ENCODE measurements around the gene DET1. TPM values are rescaled to one million over a fixed set of nuclear protein-coding genes. Genes with fewer than 3 reads are reported as not detected.
"Not testable (repeated sequence)": the region's sequence is repeated elsewhere in the genome, so short reads cannot be mapped to it uniquely, and the experiment has no call there.

Gene DET1
- total RNA-seq, 1 experiment from 2014 or later = 9.6 TPM

- peak; percentile 28 for DNase-seq (ENCODE audit: low read depth, low spot score)
- in situ Hi-C loops (cut with HindIII; ENCODE audit: low pct_unique_long_range_greater_than_20kb, low sequenced_read_pairs) = no loop called here
These were observed 67.3 kb downstream of the DET1 start for GRCh38 chr15:88479169-88479568.

GRCh38 chr15:88477904-88478303 lies 68.6 kb downstream of the DET1 start:
- in situ Hi-C loops (cut with HindIII; ENCODE audit: low pct_unique_long_range_greater_than_20kb, low sequenced_read_pairs) = no loop called here
- no peak for DNase-seq (ENCODE audit: low read depth, low spot score)

GRCh38 chr15:88477126-88477525 lies 69.4 kb downstream of the DET1 start:
- in situ Hi-C loops (cut with HindIII; ENCODE audit: low pct_unique_long_range_greater_than_20kb, low sequenced_read_pairs) = no loop called here
- no peak for DNase-seq (ENCODE audit: low read depth, low spot score)

- DNase-seq (ENCODE audit: low read depth, low spot score) = peak; percentile 61
- in situ Hi-C loops (cut with HindIII; ENCODE audit: low pct_unique_long_range_greater_than_20kb, low sequenced_read_pairs) = no loop called here
These were observed 69.8 kb downstream of the DET1 start for GRCh38 chr15:88476635-88477060.

GRCh38 chr15:88473661-88474293 lies 72.7 kb downstream of the DET1 start:
- not testable (repeated sequence) for DNase-seq (ENCODE audit: low read depth, low spot score)
- in situ Hi-C loops (cut with HindIII; ENCODE audit: low pct_unique_long_range_greater_than_20kb, low sequenced_read_pairs) = loop anchor here (25.0 kb wide), 1 partner anchor 139 kb away; the partner anchor contains the start of gene AEN

GRCh38 chr15:88472225-88472624 lies 74.3 kb downstream of the DET1 start:
- in situ Hi-C loops (cut with HindIII; ENCODE audit: low pct_unique_long_range_greater_than_20kb, low sequenced_read_pairs) = loop anchor here (25.0 kb wide), 1 partner anchor 140 kb away; the partner anchor contains the start of gene AEN
- DNase-seq (ENCODE audit: low read depth, low spot score) = no peak

GRCh38 chr15:88470625-88471372 lies 75.7 kb downstream of the DET1 start:
- no peak for DNase-seq (ENCODE audit: low read depth, low spot score)
- in situ Hi-C loops (cut with HindIII; ENCODE audit: low pct_unique_long_range_greater_than_20kb, low sequenced_read_pairs) = loop anchor here (25.0 kb wide), 1 partner anchor 142 kb away; the partner anchor contains the start of gene AEN

GRCh38 chr15:88469321-88469720 lies 77.2 kb downstream of the DET1 start:
- no peak for DNase-seq (ENCODE audit: low read depth, low spot score)
- in situ Hi-C loops (cut with HindIII; ENCODE audit: low pct_unique_long_range_greater_than_20kb, low sequenced_read_pairs) = loop anchor here (25.0 kb wide), 1 partner anchor 143 kb away; the partner anchor contains the start of gene AEN

- in situ Hi-C loops (cut with HindIII; ENCODE audit: low pct_unique_long_range_greater_than_20kb, low sequenced_read_pairs) = loop anchor here (25.0 kb wide), 1 partner anchor 144 kb away; the partner anchor contains the start of gene AEN
- not testable (repeated sequence) for DNase-seq (ENCODE audit: low read depth, low spot score)
These were observed 77.8 kb downstream of the DET1 start for GRCh38 chr15:88468721-88469120.

GRCh38 chr15:88467935-88468528 lies 78.4 kb downstream of the DET1 start:
- peak; percentile 23 for DNase-seq (ENCODE audit: low read depth, low spot score)
- in situ Hi-C loops (cut with HindIII; ENCODE audit: low pct_unique_long_range_greater_than_20kb, low sequenced_read_pairs) = loop anchor here (25.0 kb wide), 1 partner anchor 144 kb away; the partner anchor contains the start of gene AEN

- in situ Hi-C loops (cut with HindIII; ENCODE audit: low pct_unique_long_range_greater_than_20kb, low sequenced_read_pairs) = loop anchor here (25.0 kb wide), 1 partner anchor 145 kb away; the partner anchor contains the start of gene AEN
- DNase-seq (ENCODE audit: low read depth, low spot score) = peak; percentile 88
These were observed 79.2 kb downstream of the DET1 start, which contains the start of the genes MRPL46 and MRPS11 for GRCh38 chr15:88467073-88467934. Gene MRPL46, minus strand, starts transcription at chr15:88467388. Its CDS starts 11 bp downstream, at chr15:88467377. Gene MRPS11, plus strand, starts transcription at chr15:88467708. Its CDS starts 10 bp downstream, at chr15:88467718.

- DNase-seq (ENCODE audit: low read depth, low spot score) = no peak
- in situ Hi-C loops (cut with HindIII; ENCODE audit: low pct_unique_long_range_greater_than_20kb, low sequenced_read_pairs) = loop anchor here (25.0 kb wide), 1 partner anchor 147 kb away; the partner anchor contains the start of gene AEN
These were observed 80.8 kb downstream of the DET1 start for GRCh38 chr15:88465633-88466224.

- peak; percentile 51 for DNase-seq (ENCODE audit: low read depth, low spot score)
- in situ Hi-C loops (cut with HindIII; ENCODE audit: low pct_unique_long_range_greater_than_20kb, low sequenced_read_pairs) = loop anchor here (25.0 kb wide), 1 partner anchor 148 kb away; the partner anchor contains the start of gene AEN
These were observed 82.5 kb downstream of the DET1 start for GRCh38 chr15:88463870-88464532.

Data from SK-MEL-5 (cell line).